Psoas muscle (tissue), 8 donors: ENCODE data around the gene SLC25A3. TPM values are rescaled to one million over a fixed set of nuclear protein-coding genes. Genes with fewer than 3 reads are reported as not detected.
A peak's percentile ranks its signal among the peaks of the same experiment; 100 is the strongest.

Experiments
- ATAC-seq, 4 donors: fragments of 200-7000 bp; cut with Tn5 transposase; one replicate each; pipeline ENCODE4 v1.9.1; 2020; ENCODE audit warnings: moderate library complexity in 3 of 4, mild to moderate bottlenecking in 2 of 4
- DNase-seq, 2 donors: peaks; one replicate each; pipeline ENCODE4 v3.0.0-alpha.2; 2020
- H3K27ac ChIP-seq: fragments of 200-600 bp; one replicate; pipeline ENCODE4 v1.8.0; 2022
- H3K27me3 ChIP-seq, 3 donors: fragments of 200-600 bp in 1 of 3; one replicate each; pipeline versions ENCODE4 v1.6.1 to v1.8.0; 2013 to 2022; ENCODE audit warnings: low read length in 2 of 3, mild to moderate bottlenecking in 2 of 3, moderate library complexity in 1 of 3; ENCODE audit not compliant: insufficient read depth in 3 of 3
- H3K36me3 ChIP-seq, 2 donors: fragments of 200-600 bp in 1 of 2; one replicate each; pipeline versions ENCODE4 v1.6.1 to v1.8.0; 2013 to 2022; ENCODE audit warnings: low read depth in 1 of 2, mild to moderate bottlenecking in 1 of 2, moderate library complexity in 1 of 2; ENCODE audit not compliant: insufficient read depth in 1 of 2
- H3K4me1 ChIP-seq: fragments of 200-600 bp; one replicate; pipeline ENCODE4 v1.8.0; 2022
- H3K4me3 ChIP-seq: fragments of 200-600 bp; one replicate; pipeline ENCODE4 v1.8.0; 2022; ENCODE audit warnings: mild to moderate bottlenecking
- H3K9me3 ChIP-seq: fragments of 200-600 bp; one replicate; pipeline ENCODE4 v1.8.0; 2022
- WGBS, 3 donors: extraction: QIAGEN DNeasy Blood & Tissue Kit; methylation state at CpG; one replicate each; pipeline versions ENCODE4 v1.1.6 to v1.1.7; 2013; 5-methylcytosine and 5-hydroxymethylcytosine counted together
- intact Hi-C, 2 donors: fragments of 100-400 bp; cut with DNase I; formaldehyde crosslinking; loops; one replicate each; pipeline versions ENCODE4 v1.11.0 to v1.14.2; 2022
- polyA plus RNA-seq, 3 donors: library from polyadenylated mRNA; stranded (reverse); fragments of 200-250 nt; gene quantifications; one replicate each; pipeline ENCODE4 v1.2.3, GENCODE V29; 2013
- total RNA-seq, 4 donors: library from RNA; stranded (reverse); fragmentation: NEBNext Ultra II Directional in 2 of 4; extraction: Animal tissue kit (Norgen Biotek cat#: 25700) in 2 of 4; gene quantifications; one replicate each; pipeline versions ENCODE4 v1.2.1 to v1.2.4, GENCODE V29; 2021 to 2023
- TF ChIP-seq, protein P1 (sequence below): fragments of 200-600 bp; IDR thresholded peaks from one replicate; pipeline ENCODE4 v1.8.0; 2022; ENCODE audit warnings: antibody characterized with exemption
- donor health status: healthy with polysubstance abuse.
- donor health status: DM: no; HTN: no; CAD: no; lungs with moderate emphysema.
- donor health status: Bipolar disorder and iron deficiency.
- donor health status: healthy.
- donor health status: DM: yes; HTN: yes; CAD: no.
- donor health status: DM: no; HTN: no; CAD: no.
- donor health status: DM: no; HTN: no; CAD: no.
- donor health status: DM: yes; HTN: yes; CAD: no.

Gene SLC25A3
- total and polyA plus RNA-seq, 7 donors: 665 to 2,071 (median 1,136) TPM

DNA sequence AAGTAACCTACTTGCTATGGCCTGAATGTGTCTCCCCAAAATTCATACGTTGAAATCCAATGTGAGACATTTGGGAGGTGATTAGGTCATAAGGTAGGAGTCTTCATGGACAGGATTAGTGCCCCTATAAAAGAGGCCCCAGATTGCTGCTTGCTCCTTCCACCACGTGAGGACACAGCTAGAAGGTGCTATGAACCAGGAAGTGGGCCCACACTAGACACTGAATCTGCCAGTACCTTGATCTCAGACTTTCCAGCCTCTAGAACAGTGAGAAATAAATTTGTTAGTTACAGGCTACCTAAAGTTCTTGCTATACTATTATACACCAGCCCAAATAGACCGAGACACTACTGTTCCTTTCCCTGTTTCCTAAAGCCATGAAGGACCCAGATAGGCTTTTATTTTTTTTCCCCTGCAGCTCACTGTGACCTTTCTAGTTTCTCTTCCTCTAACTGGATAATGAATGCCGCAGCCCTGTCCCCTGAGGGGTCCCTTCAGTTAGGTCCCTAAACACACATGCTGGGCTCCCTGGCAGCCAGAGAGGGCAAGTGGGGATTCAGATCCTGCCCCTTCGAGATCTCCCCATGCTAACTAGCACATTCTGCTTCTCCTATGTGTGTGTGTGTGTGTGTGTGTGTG, 19.3 kb downstream of the SLC25A3 start:
- Histone ChIP-seq H3K27ac (no peak overlapping the region), H3K27me3 (no peaks in the 10 kb centered on the region), H3K9me3 (no peaks in the 10 kb centered on the region), H3K4me3 (no peak overlapping the region), H3K36me3 (no peaks in the 10 kb centered on the region), H3K4me1 (no peaks in the 10 kb centered on the region)
- DNase-seq (no peak), ATAC-seq (no peak)
- 71 to 75% (median 72%) methylated on average over 5 of the region's 5 CpGs for WGBS, 3 donors
- intact Hi-C loops: no loop called here
- TF ChIP-seq, protein P1, sequence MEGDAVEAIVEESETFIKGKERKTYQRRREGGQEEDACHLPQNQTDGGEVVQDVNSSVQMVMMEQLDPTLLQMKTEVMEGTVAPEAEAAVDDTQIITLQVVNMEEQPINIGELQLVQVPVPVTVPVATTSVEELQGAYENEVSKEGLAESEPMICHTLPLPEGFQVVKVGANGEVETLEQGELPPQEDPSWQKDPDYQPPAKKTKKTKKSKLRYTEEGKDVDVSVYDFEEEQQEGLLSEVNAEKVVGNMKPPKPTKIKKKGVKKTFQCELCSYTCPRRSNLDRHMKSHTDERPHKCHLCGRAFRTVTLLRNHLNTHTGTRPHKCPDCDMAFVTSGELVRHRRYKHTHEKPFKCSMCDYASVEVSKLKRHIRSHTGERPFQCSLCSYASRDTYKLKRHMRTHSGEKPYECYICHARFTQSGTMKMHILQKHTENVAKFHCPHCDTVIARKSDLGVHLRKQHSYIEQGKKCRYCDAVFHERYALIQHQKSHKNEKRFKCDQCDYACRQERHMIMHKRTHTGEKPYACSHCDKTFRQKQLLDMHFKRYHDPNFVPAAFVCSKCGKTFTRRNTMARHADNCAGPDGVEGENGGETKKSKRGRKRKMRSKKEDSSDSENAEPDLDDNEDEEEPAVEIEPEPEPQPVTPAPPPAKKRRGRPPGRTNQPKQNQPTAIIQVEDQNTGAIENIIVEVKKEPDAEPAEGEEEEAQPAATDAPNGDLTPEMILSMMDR: no peak

- TF ChIP-seq, protein P1: no peak
- ATAC-seq: peak in 2 of 4 donors; percentile 47 to 72
- intact Hi-C loops: no loop called here
- no peaks in the 10 kb centered on the region for H3K9me3 ChIP-seq
- peaks cover 8% of the 10 kb centered on the region for H3K4me1 ChIP-seq
- no peak for DNase-seq
- H3K27me3 ChIP-seq: no peaks in the 10 kb centered on the region
- WGBS, 3 donors: 57 to 64% (median 61%) methylated on average over 4 of the region's 4 CpGs
- H3K27ac ChIP-seq: no peak overlapping the region
- no peaks in the 10 kb centered on the region for H3K36me3 ChIP-seq
- H3K4me3 ChIP-seq: no peak overlapping the region
Observed at GRCh38 chr12:98618952-98619351, 25.5 kb downstream of the SLC25A3 start.

DNA sequence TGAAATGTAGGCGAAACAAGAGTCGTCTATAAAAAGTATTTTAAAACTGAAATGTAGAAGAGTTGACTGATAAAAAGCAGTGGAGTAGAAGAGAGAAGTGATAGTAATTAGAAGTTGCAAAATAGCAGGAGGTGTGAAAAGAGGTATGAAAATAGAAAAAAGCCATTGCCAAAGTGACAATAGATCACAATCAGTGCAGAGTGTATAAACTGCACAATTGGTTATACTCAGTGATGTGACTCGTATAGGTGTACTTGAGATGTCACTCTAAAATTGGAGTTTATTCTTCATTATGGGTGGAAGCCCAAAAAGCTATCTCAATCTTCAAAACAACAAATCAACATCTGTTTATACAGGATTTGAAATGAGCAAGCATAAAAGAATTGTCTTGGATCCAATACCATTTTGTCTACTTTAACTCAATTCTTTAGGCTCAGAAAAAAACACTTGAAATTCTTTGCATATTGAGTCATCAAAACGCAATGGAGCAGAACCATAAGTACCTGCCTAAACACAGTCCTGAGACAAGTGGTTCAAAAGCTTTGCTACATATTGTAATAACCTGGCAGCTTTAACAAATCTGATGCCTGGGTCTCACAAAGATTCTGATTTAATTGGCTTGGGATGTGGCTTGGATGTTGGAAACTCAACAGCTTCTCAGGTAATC, 42.3 kb downstream of the SLC25A3 start:
- WGBS, 3 donors: 83 to 87% (median 86%) methylated on average over 4 of the region's 4 CpGs

GRCh38 chr12:98637068-98637467, 43.6 kb downstream of the SLC25A3 start:
- no peak overlapping the region for H3K4me3 ChIP-seq
- ATAC-seq: no peak
- 77 to 82% (median 80%) methylated on average over 2 of the region's 2 CpGs for WGBS, 3 donors
- H3K27me3 ChIP-seq: no peaks in the 10 kb centered on the region
- DNase-seq: no peak
- no peaks in the 10 kb centered on the region for H3K9me3 ChIP-seq
- H3K4me1 ChIP-seq: no peaks in the 10 kb centered on the region
- TF ChIP-seq, protein P1: no peak
- intact Hi-C loops: no loop called here
- no peaks in the 10 kb centered on the region for H3K36me3 ChIP-seq
- H3K27ac ChIP-seq: no peak overlapping the region

More for the DNA sequence above, 42.3 kb downstream of the SLC25A3 start:
- ATAC-seq (no peak), DNase-seq (no peak)
- Histone ChIP-seq H3K36me3 (no peaks in the 10 kb centered on the region), H3K4me1 (no peaks in the 10 kb centered on the region), H3K9me3 (no peaks in the 10 kb centered on the region), H3K27me3 (no peaks in the 10 kb centered on the region), H3K27ac (no peak overlapping the region), H3K4me3 (no peak overlapping the region)
- TF ChIP-seq, protein P1: no peak
- intact Hi-C loops: no loop called here
